Stimulated activated CD4-positive, alpha-beta T cell treated with anti-CD3 and anti-CD28 coated beads, Interleukin-12 subunit alpha, Interleukin-12 subunit beta, amount 100 ng/mL, for 48 hours (primary cell): ENCODE data around the gene FBLN7.
A peak's percentile ranks its signal among the peaks of the same experiment; 100 is the strongest.
"Not testable (repeated sequence)": the region's sequence is repeated elsewhere in the genome, so short reads cannot be mapped to it uniquely, and the experiment has no call there.

ENCODE experiments used
- DNase-seq, 3 donors: peaks; one replicate each; pipeline ENCODE4 v3.0.0-alpha.2; 2020; ENCODE audit warnings: low read depth in 2 of 3, low spot score in 1 of 3

Gene FBLN7, protein sequence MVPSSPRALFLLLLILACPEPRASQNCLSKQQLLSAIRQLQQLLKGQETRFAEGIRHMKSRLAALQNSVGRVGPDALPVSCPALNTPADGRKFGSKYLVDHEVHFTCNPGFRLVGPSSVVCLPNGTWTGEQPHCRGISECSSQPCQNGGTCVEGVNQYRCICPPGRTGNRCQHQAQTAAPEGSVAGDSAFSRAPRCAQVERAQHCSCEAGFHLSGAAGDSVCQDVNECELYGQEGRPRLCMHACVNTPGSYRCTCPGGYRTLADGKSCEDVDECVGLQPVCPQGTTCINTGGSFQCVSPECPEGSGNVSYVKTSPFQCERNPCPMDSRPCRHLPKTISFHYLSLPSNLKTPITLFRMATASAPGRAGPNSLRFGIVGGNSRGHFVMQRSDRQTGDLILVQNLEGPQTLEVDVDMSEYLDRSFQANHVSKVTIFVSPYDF

GRCh38 chr2:112138159-112139032 lies at the start of gene FBLN7:
Gene FBLN7 (plus strand): TSS chr2:112138385. CDS start chr2:112138656, 271 bp downstream.
- no peak for DNase-seq

- no peak for DNase-seq
Observed at GRCh38 chr2:112089375-112089774, 48.8 kb upstream of the FBLN7 start.

GRCh38 chr2:112092286-112093041 lies 45.7 kb upstream of the FBLN7 start:
- no peak for DNase-seq

GRCh38 chr2:112093216-112093615 lies 45.0 kb upstream of the FBLN7 start:
- no peak for DNase-seq

- DNase-seq: no peak
Observed at GRCh38 chr2:112095681-112096080, 42.5 kb upstream of the FBLN7 start.

- no peak for DNase-seq
Observed at GRCh38 chr2:112096098-112096497, 42.1 kb upstream of the FBLN7 start.

DNA sequence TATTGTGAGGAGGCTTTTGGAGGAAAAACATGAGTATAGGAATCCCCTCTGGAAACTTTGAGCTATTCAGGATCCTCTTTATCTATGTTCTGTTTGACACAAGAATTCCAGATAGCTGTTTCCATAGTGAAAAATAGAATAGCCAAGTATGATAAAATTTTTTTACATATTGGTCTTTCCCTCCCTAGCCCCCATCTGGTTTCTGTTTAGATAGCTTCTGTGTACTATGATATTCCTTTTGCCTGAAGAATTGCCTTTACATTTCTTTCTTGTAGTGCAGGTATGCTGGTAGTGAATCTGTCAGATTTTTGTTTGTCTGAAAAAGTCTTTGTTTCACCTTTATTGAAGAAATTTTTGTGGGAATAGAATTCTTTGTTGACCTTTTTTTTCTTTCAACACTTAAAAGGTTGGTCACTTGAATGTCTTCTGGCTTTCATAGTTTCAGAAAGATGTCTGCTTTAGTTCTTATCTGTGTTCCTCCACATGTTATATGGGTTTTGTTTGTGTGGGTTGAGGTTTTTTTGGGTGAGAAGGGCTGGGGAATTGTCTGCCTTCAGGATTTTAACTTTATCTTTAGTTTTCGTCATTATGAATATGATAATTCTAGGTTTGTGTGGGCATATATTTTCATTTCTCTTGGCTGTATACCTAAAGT lies 29.9 kb upstream of the FBLN7 start:
- no peak for DNase-seq

DNA sequence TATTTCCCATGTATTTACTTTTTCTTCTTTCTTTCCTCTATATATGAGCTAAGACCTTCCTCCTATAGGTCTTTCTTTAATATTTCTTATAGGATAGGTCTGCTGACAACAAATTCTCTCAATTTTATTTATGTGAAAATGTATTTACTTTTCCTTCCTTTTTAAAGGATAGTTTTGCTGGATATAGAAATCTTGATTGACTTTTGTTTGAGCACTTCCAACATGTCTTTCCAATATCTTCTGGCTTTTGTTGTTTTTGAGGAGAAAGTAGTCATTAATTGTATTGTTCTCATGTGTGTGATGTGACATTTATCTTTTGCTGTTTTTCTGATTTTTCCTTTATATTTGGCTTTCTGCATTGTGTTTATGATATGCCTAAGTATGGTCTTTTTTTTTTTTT lies 28.9 kb upstream of the FBLN7 start:
- no peak for DNase-seq

GRCh38 chr2:112110966-112111365 lies 27.2 kb upstream of the FBLN7 start:
- DNase-seq: no peak

DNA sequence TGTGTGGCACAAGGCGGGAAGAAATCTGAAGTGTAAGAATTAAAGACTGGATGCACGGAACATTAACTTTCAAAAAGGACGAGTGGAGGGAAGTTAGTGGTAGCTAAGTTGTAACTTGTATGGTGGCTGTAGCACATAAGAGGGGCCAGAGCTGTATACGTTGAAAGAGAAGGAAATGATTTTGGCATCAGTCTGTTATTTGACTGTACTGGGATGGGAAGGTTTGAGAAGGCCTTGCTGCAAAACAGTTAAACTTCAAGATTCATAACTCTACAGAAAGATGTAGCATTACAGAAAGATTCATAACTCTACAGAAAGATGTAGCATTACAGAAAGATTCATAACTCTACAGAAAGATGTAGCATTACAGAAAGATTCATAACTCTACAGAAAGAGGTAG lies 24.8 kb upstream of the FBLN7 start:
- DNase-seq: not testable (repeated sequence)

DNA sequence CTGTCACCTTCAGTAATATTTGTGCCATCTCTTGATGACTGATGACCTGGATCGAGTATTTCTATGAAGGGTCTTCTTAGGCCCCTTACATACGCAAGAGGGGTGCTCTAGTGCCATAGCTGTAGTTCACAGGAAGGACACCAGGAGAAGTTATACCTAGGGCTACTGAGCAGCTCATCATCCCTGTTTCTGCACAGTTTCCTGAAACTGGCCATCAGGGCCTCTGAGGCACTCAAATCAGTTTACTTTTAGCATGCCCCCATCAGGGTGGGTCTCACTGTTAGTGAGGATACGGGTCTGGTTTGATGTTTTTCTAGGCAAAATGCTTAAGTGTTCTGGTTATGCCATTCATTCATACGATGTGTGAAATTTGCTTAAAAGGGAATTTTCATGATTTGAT lies 20.0 kb upstream of the FBLN7 start:
- no peak for DNase-seq

GRCh38 chr2:112121682-112122254 lies 16.4 kb upstream of the FBLN7 start:
- peak in 1 of 3 donors; percentile 46 for DNase-seq

DNA sequence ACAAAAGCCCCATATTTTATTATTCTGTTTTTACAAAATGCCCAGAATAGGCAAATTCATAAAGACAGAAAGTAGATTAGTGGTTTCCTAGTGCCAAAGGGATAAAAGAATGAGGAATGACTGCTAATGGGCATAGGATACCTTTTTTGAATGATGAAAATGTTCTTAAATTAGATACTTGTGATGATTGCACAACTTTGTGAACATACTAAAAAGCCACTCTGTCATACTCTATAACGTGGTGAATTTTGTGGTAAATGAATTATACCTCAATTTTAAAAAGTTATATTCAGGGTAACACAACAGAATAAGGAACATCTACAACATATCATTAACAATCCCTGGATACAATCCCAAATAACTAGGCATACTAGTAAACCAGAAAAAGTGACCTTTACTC lies 9.1 kb upstream of the FBLN7 start:
- DNase-seq: no peak

GRCh38 chr2:112133344-112133743 lies 4.8 kb upstream of the FBLN7 start:
- no peak for DNase-seq

DNA sequence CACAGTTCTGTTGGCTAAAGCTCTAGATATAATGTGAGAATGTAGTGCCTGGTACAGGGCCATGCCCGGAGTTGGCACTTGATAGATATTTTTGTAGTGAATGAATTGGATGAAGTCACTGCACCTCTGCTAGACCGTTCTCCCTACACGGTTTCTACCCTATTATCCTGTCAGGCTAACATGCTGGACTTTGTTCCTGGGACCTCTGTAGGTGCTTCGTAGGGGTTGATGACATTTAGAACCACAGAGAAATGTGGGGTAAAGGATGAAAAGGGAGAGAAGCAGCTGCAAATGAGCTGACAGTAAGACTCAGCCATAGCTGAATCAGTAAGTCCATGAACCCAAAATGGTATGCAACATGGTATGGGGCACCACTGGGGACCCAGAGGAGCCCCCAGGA lies 4.1 kb upstream of the FBLN7 start:
- no peak for DNase-seq

GRCh38 chr2:112136096-112136495 lies 2.1 kb upstream of the FBLN7 start:
- no peak for DNase-seq

DNA sequence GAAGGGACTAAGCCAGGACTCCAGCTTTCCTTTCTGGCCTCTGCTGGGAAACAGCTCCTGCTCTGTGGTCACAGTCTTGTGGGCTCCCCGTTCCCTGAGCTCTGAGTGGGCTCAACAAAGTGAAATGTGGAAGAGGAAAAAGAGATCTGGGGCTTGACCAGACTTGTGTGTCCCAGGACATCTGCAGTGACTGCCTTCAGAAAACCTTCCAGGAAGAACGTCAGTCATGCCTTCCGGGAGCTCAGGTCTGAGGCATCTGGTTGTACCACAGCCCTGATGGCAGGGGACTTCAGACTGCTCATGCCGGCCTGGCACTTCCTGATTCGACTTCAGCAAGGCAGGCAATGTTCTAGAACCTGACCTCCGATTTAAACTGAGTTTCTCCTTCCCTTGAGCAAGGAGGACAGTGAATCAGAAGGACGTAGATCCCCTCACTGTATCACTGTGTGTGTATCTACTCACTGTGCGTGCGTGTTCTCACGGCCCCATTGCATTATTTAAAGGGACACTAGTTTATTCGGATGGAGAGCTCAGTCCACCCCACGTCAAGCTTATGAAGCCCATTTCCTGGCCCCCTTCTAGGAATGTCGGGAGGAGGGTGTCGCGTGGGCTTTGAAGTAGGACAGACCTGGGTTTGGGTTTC lies 548 bp upstream of the FBLN7 start:
- no peak for DNase-seq

GRCh38 chr2:112139033-112139614 lies 939 bp downstream of the FBLN7 start:
- DNase-seq: not testable (repeated sequence)

DNA sequence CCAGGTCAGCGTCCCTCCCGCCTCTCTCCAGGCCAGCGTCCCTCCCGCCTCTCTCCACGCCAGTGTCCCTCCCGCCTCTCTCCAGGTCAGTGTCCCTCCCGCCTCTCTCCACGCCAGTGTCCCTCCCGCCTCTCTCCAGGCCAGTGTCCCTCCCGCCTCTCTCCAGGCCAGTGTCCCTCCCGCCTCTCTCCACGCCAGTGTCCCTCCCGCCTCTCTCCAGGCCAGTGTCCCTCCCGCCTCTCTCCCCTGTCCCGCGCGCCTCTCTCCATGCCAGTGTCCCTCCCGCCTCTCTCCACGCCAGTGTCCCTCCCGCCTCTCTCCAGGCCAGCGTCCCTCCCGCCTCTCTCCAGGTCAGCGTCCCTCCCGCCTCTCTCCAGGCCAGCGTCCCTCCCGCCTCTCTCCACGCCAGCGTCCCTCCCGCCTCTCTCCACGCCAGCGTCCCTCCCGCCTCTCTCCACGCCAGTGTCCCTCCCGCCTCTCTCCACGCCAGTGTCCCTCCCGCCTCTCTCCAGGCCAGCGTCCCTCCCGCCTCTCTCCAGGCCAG lies 1.5 kb downstream of the FBLN7 start:
- not testable (repeated sequence) for DNase-seq
